GM18505 (cell line): ENCODE measurements around the gene CLDN9.

Experiments
- ATAC-seq: cut with Tn5 transposase; IDR thresholded peaks from one replicate; pipeline ENCODE4 v1.9.1; 2021; ENCODE audit not compliant: unreplicated experiment
- POLR2A ChIP-seq: IDR thresholded peaks from 4 replicates; pipeline ENCODE4 v1.6.1; 2011; ENCODE audit warnings: borderline replicate concordance; ENCODE audit not compliant: insufficient read depth, insufficient read length; ENCODE audit errors: extremely low read depth

The CLDN9 gene

GRCh38 chr16:3059723-3060242 lies 47.1 kb downstream of the CLDN9 start:
- no peak for ATAC-seq
- no peak for TF ChIP-seq POLR2A

DNA sequence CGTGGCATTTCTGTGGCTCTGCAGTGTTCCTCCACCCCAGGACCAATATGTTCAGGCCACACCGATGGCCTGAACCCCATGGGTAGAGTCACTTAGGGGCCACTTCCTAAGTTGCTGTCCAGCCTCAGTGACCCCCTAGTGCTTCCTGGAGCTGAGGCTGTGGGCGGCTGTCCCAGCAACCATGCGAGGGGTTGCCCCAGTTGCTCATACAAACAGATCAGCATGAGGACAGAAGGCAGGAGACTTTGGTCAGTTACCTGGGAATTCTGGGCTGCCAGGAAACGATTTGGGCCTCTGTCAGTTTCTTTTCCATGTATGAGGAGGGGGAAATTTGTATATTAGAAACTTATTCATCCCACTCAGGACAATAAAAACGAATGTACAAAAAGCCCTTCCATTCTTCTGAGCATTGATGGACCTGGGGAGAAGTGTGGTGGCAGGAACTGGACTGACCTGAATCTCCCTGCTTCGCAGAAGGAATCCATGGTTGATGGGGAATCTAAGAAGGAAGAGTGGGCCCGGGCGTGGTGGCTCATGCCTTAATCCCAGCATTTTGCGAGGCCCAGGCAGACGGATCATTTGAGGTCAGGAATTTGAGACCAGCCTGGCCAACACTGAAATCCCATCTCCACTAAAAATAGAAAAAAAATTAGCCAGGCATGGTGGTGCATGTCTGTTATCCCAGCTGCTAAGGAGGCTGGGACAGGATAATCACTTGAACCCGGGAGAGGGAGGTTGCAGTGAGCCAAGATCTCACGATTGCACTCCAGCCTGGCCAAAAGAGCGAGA lies 47.8 kb downstream of the CLDN9 start:
- ATAC-seq, result no peak
- no peak for TF ChIP-seq POLR2A

DNA sequence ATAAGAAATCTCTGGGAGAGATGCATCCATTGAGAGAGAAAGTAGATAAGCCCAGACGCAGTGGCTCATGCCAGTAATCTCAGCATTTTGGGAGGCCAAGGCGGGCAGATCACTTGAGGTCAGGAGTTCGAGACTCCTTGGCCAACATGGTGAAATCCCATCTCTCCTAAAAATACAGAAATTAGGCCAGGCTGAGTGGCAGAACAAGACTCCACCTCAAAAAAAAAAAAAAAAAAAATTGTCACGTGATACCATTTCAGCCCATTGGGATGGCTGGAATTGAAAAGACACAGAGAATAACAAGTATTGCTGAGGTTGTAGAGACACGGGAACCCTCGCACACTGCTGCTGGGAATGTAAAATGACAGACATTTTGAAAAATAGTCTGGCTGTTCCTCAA lies 49.8 kb downstream of the CLDN9 start:
- no peak for ATAC-seq
- TF ChIP-seq POLR2A, result no peak

DNA sequence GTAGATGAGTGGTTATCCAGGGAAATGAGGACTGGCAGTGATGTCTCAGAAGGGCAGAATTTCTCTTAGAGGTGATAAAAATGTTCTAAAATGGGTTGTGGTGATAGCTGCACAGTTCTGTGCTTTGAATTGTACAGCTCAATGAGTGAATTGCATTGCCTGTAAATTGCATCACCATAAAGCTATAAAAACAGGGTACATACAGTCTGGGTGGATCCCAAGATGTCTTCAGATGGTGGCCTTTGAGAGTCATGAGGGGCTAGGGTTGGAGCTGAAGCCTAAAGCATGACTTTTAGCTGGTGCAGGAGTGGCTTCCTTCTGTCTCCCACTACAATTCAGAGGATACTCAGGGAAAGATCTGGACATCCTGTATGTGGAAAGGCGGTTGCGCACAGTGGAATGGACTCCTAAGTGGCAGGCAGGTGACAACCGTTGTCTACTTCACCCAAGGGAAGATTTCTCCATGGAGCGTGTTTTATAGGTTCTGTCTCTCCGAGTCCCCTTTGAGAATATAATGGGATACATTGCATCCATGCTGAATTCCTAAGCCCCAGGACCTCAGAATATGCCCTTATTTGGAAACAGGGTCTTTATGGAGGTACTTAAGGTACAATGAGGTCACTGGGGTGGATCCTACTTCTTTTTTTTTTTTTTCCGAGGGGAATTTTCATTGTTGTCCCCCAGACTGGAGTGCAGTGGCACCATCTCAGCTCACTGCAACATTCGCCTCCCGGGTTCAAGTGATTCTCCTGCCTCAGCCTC lies 51.1 kb downstream of the CLDN9 start:
- ATAC-seq, result no peak
- TF ChIP-seq POLR2A, result no peak
